Naive B cell (primary cell): ENCODE results near the gene MSLN. TPM values are rescaled to one million over a fixed set of nuclear protein-coding genes. Genes with fewer than 3 reads are reported as not detected.
"Not testable (repeated sequence)": the region's sequence is repeated elsewhere in the genome, so short reads cannot be mapped to it uniquely, and the experiment has no call there.

Experiments
- ATAC-seq, 2 donors: fragments of 150-1000 bp; cut with Tn5 transposase; 2 replicates each; pipeline ENCODE4 v1.10.0; 2021; ENCODE audit warnings: low read depth in 2 of 2, mild to moderate bottlenecking in 2 of 2, moderate library complexity in 2 of 2
- DNase-seq: peaks from one replicate; pipeline ENCODE4 v3.0.0; 2022
- H3K27ac Mint-ChIP-seq, 6 donors: one replicate each; pipeline ENCODE4 v1.8.0; 2020 to 2022; ENCODE audit warnings: mild to moderate bottlenecking in 6 of 6, mixed read lengths in 6 of 6, moderate library complexity in 5 of 6, inconsistent platforms in 2 of 6
- H3K27me3 Mint-ChIP-seq, 3 donors: one replicate each; pipeline ENCODE4 v1.8.0; 2021 to 2022; ENCODE audit warnings: mixed read lengths in 3 of 3, mild to moderate bottlenecking in 1 of 3
- H3K36me3 Mint-ChIP-seq, 2 donors: one replicate each; pipeline ENCODE4 v1.8.0; 2020 to 2022; ENCODE audit warnings: mixed read lengths in 2 of 2, inconsistent platforms in 1 of 2, mild to moderate bottlenecking in 1 of 2
- H3K4me1 Mint-ChIP-seq, 3 donors: one replicate each; pipeline ENCODE4 v1.8.0; 2020 to 2022; ENCODE audit warnings: mixed read lengths in 3 of 3, inconsistent platforms in 1 of 3, mild to moderate bottlenecking in 1 of 3, moderate library complexity in 1 of 3
- H3K4me3 Mint-ChIP-seq, 8 donors: one replicate each; pipeline ENCODE4 v1.8.0; 2020 to 2022; ENCODE audit warnings: mild to moderate bottlenecking in 8 of 8, mixed read lengths in 8 of 8, moderate library complexity in 8 of 8, inconsistent platforms in 2 of 8
- H3K9me3 Mint-ChIP-seq, 7 donors: one replicate each; pipeline ENCODE4 v1.8.0; 2020 to 2022; ENCODE audit warnings: mixed read lengths in 7 of 7, mild to moderate bottlenecking in 5 of 7, inconsistent platforms in 2 of 7, moderate library complexity in 1 of 7
- polyA plus RNA-seq, 6 donors: library from polyadenylated mRNA; unstranded; fragments of 300-500 nt; fragmentation: Illumina TruSeq; gene quantifications; one replicate each; pipeline ENCODE4 v1.2.3, GENCODE V29; 2021; ENCODE audit warnings: low read depth in 6 of 6

The MSLN gene
- polyA plus RNA-seq, 6 donors from 2014 or later: not detected

- Mint-ChIP-seq H3K9me3 (no peaks in the 10 kb centered on the region), H3K4me1 (peaks cover 12 to 22% (median 12%) of the 10 kb centered on the region in 3 donors), H3K36me3 (no peaks in the 10 kb centered on the region), H3K27me3 (no peaks in the 10 kb centered on the region), H3K4me3 (peak overlapping the region in 2 of 8 donors; percentile 30 to 70), H3K27ac (no peak overlapping the region)
- DNase-seq: no peak
- ATAC-seq: no peak
Observed at GRCh38 chr16:734981-735881, 25.3 kb upstream of the MSLN start.

- Mint-ChIP-seq H3K27ac (no peak overlapping the region), H3K4me1 (peaks cover 12 to 22% (median 12%) of the 10 kb centered on the region in 3 donors), H3K4me3 (peak overlapping the region in 3 of 8 donors; percentile 34 to 41 (median 40)), H3K9me3 (no peaks in the 10 kb centered on the region), H3K36me3 (no peaks in the 10 kb centered on the region), H3K27me3 (no peaks in the 10 kb centered on the region)
- ATAC-seq (no peak), DNase-seq (no peak)
Observed at GRCh38 chr16:735982-736453, 24.5 kb upstream of the MSLN start.

- DNase-seq: no peak
- Mint-ChIP-seq H3K9me3 (no peaks in the 10 kb centered on the region), H3K36me3 (no peaks in the 10 kb centered on the region), H3K4me3 (peak overlapping the region in 3 of 8 donors; percentile 30 to 84 (median 56)), H3K27ac (peak overlapping the region in 1 of 6 donors; percentile 95), H3K4me1 (peaks cover 12 to 25% (median 12%) of the 10 kb centered on the region in 3 donors), H3K27me3 (no peaks in the 10 kb centered on the region)
- ATAC-seq: no peak
Observed at GRCh38 chr16:736936-737481, 23.5 kb upstream of the MSLN start.

- Mint-ChIP-seq H3K36me3 (no peaks in the 10 kb centered on the region), H3K4me1 (peaks cover 12 to 25% (median 12%) of the 10 kb centered on the region in 3 donors), H3K27ac (peak overlapping the region in 3 of 6 donors; percentile 47 to 72 (median 54)), H3K9me3 (no peaks in the 10 kb centered on the region), H3K27me3 (no peaks in the 10 kb centered on the region), H3K4me3 (peak overlapping the region; percentile 66 to 91 (median 84))
- DNase-seq (no peak), ATAC-seq (no peak)
Observed at GRCh38 chr16:739560-740458, 20.7 kb upstream of the MSLN start.

- Mint-ChIP-seq H3K27me3 (no peaks in the 10 kb centered on the region), H3K27ac (peak overlapping the region in 4 of 6 donors; percentile 54 to 93 (median 84)), H3K9me3 (no peaks in the 10 kb centered on the region), H3K4me1 (peaks cover 12 to 23% (median 12%) of the 10 kb centered on the region in 3 donors), H3K4me3 (peak overlapping the region; percentile 72 to 91 (median 86)), H3K36me3 (no peaks in the 10 kb centered on the region)
- DNase-seq (no peak), ATAC-seq (peak; percentile 8 to 22)
Observed at GRCh38 chr16:740459-740763, 20.1 kb upstream of the MSLN start.

- no peaks in the 10 kb centered on the region for H3K9me3 Mint-ChIP-seq
- H3K27me3 Mint-ChIP-seq: no peaks in the 10 kb centered on the region
- DNase-seq (peak; percentile 93), ATAC-seq (peak; percentile 89 to 90)
- peak within 1 kb of the TSS; percentile 72 to 91 (median 86) for H3K4me3 Mint-ChIP-seq
- H3K4me1 Mint-ChIP-seq: peaks cover 12 to 21% (median 12%) of the 10 kb centered on the region in 3 donors
- peak within 1 kb of the TSS in 5 of 6 donors; percentile 54 to 93 (median 76) for H3K27ac Mint-ChIP-seq
- no peaks in the 10 kb centered on the region for H3K36me3 Mint-ChIP-seq
Observed at GRCh38 chr16:740764-741505, 19.6 kb upstream of the MSLN start, which contains the start of gene CIAO3. Gene CIAO3 (minus strand): TSS chr16:740997. CDS start chr16:740985, 12 bp downstream.

GRCh38 chr16:741986-742629 is 18.4 kb upstream of the MSLN start:
- H3K4me3 Mint-ChIP-seq: peak overlapping the region; percentile 52 to 88 (median 80)
- H3K36me3 Mint-ChIP-seq: no peaks in the 10 kb centered on the region
- peak overlapping the region in 2 of 6 donors; percentile 51 to 56 for H3K27ac Mint-ChIP-seq
- peaks cover 12 to 21% (median 12%) of the 10 kb centered on the region in 3 donors for H3K4me1 Mint-ChIP-seq
- no peak for DNase-seq
- ATAC-seq: no peak
- H3K9me3 Mint-ChIP-seq: no peaks in the 10 kb centered on the region
- no peaks in the 10 kb centered on the region for H3K27me3 Mint-ChIP-seq

GRCh38 chr16:742894-743293 is 17.6 kb upstream of the MSLN start:
- not testable (repeated sequence) for DNase-seq, H3K27me3 Mint-ChIP-seq, ATAC-seq, H3K36me3 Mint-ChIP-seq, H3K27ac Mint-ChIP-seq, H3K9me3 Mint-ChIP-seq
- peaks cover 7 to 16% (median 10%) of the 10 kb centered on the region in 3 donors for H3K4me1 Mint-ChIP-seq
- peak overlapping the region in 1 of 8 donors; percentile 29 for H3K4me3 Mint-ChIP-seq

- Mint-ChIP-seq H3K27me3 (no peaks in the 10 kb centered on the region), H3K4me1 (peaks cover 4 to 11% (median 6%) of the 10 kb centered on the region in 3 donors), H3K9me3 (no peaks in the 10 kb centered on the region), H3K4me3 (peak overlapping the region in 1 of 8 donors; percentile 40), H3K27ac (no peak overlapping the region), H3K36me3 (no peaks in the 10 kb centered on the region)
- DNase-seq (no peak), ATAC-seq (no peak)
Observed at GRCh38 chr16:743794-744500, 16.6 kb upstream of the MSLN start.

- Mint-ChIP-seq H3K36me3 (no peaks in the 10 kb centered on the region), H3K27me3 (no peaks in the 10 kb centered on the region), H3K27ac (no peak overlapping the region), H3K4me1 (peaks cover 0 to 3% (median 0%) of the 10 kb centered on the region in 3 donors), H3K4me3 (no peak overlapping the region), H3K9me3 (no peaks in the 10 kb centered on the region)
- DNase-seq (no peak), ATAC-seq (no peak)
Observed at GRCh38 chr16:745739-746138, 14.8 kb upstream of the MSLN start.

- DNase-seq: no peak
- Mint-ChIP-seq H3K36me3 (no peaks in the 10 kb centered on the region), H3K4me1 (peaks cover 0 to 3% (median 0%) of the 10 kb centered on the region in 3 donors), H3K9me3 (no peaks in the 10 kb centered on the region), H3K27me3 (no peaks in the 10 kb centered on the region), H3K27ac (no peak overlapping the region), H3K4me3 (peak overlapping the region in 1 of 8 donors; percentile 15)
- ATAC-seq: no peak
Observed at GRCh38 chr16:746637-747036, 13.9 kb upstream of the MSLN start.
